Ammon's horn (tissue), 1 donor: ENCODE results near the gene ZNF521.

Experiments used
- DNase-seq: peaks from one replicate; pipeline ENCODE4 v3.0.0-alpha.2; 2016; ENCODE audit warnings: low spot score

Gene ZNF521

DNA sequence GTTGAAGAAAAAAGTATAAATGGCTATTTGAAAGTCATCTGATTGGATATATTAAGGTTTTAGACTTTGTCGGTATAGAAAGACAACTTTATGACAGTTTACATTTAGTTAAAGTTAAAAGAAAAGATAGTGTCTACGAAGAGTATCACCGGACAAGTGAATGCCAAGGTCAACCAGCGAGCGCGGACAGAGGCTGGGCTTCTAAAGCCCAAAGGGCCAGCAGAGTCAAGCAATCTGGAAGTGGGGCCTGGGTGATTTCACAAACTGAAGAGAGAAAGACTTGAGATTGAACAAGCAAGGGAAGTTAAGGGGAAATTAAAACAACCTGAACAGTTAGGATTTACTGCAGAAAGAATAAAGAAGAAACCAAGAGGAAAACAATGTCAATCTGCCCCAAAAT is 16.3 kb downstream of the ZNF521 start:
- no peak for DNase-seq

DNA sequence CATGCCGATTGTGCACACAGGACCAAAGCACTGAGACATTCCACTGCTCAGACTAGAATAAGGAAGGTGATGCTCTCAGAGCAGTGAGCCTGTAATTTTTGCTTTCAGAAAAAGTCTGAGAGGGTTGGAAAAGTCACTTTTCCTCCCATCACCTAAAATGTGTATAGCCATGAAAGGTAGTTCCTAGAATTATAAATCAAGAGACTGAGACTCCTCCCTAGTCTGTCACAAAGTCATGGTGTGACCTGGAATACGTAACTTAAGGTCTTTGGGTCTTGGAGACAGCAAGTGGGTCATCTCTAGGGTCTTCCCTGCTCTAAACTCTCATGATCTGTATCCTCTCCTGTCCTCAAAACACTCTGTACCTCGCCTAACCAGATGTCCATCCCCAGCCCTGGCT is 16.9 kb downstream of the ZNF521 start:
- no peak for DNase-seq

DNA sequence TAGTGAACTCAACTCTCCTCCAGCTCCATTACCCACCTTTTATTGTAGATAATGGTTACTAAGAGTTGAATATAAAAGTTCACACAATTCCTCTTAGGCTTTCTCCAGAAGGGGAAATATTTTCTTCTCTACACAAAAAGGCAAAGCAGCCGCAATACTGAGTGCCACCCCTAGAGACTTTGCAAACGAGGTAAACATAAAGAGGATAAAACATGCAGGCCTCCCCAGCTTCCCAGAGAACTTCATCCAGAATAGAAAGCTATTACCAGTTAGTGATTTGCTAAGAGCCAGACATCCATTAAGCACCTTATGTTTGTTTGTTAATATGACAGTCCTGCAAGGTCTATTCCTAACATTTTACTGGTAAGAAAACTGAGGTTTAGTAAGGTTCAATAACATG is 17.4 kb downstream of the ZNF521 start:
- DNase-seq, result no peak

DNA sequence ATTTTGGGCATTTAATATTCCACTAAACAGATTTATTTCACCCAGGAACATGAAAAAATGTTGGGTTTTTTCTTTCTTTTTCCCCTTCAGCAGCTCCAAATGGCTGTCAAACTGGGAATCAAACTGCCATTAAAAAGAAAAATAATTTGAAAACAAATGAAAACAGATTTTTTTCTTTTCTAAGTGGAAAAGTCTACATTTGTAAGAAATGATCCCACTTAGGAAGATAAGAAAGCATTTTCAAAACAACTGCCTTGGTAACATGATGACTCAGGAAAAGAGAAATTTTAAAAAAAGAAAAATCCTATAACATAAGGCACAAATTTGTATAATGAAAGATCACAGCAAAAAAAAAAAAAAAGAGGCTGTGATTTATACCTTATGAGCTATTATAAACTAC is 20.0 kb downstream of the ZNF521 start:
- DNase-seq, result no peak

DNA sequence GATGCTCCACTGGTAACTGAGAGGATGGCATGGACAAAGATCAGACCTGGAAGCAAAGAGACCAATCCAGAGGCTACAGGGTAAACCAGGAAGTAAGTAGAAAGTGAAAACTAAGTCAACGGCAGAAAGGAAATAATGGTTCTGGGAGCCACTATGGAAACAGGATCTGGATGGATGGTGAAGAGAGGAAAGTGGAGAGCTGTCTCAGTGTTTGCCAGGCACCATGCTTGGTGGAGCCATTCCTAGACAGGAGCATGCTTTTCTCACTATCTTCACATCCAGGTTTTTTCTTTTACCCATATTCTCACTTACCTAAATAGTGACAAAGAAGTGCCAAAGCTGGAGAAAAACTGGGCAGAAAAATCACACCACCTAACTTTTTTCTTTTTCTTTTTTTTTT is 22.2 kb downstream of the ZNF521 start:
- no peak for DNase-seq

DNA sequence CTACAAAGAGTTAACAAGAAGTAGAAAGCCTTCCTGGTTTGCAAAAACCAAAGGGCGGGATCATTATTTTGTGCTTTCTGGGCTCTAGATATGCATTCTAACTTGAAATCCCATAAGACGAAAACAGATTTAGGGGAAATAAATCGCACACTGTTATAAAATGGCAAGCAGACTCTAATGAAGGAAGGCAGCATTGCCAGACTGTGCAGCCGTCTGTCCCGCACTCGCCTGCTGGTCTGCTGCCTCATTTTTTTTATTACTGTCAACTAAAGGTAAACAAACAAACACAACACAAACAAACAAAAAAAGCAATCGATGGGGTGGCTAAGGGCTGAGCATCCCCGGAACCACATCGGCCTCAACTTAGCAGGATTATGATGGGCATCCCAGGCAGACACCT is 24.4 kb downstream of the ZNF521 start:
- DNase-seq, result no peak

DNA sequence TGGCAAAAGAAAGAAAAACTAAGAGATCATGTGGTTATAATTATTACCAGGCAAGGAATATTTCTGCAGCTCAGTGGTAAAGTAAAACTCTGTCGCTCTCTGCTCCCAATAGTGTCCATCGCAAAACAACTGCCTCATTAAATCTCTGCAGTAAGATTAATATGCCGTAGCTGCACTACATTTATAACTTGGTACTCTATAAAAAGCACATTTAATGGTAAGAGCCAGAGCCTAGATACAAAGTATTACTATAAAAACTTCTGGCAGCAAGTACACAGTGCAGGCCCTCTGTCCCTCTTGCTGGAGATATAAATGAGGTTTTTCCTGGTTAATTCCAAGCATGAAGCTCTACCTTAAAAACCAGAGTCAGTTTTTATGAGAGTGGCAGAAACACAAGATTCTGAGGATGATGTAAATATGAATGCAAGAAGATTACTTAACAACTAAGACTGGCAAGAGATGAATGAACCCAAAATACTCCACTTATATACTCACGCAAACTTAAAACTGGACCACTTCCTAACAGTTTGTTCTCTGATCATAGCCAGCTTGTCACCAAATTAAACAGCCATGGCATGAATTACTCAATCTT is 25.5 kb downstream of the ZNF521 start:
- no peak for DNase-seq

DNA sequence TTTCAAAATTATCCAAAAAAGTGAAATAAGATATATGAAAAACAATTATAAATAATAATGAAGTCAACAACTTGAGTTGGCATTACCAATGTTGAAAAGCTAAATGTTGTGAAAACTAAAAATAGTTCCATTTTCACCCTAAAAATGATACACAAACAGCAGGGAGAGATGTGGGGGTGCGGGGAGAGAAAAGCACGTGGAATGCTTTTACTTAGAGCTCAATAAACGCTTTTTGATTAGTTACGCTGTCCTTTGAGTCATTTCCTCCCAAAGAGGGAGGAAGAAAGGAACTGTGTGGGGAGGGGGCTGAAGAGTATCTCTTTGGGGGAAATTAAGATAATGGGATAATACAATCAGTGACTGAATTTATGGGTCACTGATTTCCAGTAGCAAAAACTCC is 29.2 kb downstream of the ZNF521 start:
- DNase-seq, result no peak

DNA sequence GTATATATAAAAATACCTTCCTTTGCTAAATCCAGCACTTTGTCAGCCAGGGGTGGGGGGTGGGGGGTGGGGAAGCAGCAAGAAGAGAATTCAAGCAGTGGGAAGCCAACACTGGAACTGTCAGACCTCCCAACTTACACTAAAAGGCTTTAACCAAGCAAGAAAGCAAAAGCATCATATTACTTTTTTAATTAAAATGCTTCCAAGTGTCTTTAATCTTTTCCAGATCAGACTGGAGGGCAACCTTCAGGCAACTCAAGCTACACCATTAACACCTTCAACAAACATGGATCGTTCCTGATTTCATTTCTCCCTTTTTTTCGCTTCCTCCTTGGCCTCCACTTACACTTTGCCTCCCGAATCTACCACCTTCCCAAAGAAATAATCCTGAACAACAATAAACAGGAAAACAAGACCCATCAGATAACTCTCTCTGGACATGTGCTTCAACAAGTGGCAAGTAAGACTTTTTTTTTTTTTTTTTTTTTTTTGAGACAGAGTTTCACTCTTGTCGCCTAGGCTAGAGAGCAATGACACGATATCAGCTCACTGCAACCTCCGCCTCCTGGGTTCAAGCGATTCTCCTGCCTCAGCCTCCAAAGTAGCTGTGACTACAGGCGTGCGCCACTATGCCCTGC is 35.5 kb downstream of the ZNF521 start:
- no peak for DNase-seq

DNA sequence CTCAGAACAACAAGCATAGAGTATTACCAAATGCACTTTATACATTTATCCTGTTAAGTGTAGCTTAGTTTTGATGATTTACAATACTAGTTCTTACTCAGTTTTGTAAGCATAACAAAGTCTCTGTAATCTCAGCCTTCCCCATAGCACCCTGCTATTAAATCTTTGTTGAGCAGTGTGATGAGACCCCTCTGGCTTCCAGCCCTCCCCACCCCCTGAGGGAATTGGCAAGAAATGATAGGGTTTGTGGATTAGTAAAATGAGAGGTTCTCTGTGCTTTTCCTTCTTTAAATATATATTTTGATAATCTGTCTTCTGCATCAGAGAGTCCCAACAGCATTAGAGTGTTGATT is 37.2 kb downstream of the ZNF521 start:
- no peak for DNase-seq

DNA sequence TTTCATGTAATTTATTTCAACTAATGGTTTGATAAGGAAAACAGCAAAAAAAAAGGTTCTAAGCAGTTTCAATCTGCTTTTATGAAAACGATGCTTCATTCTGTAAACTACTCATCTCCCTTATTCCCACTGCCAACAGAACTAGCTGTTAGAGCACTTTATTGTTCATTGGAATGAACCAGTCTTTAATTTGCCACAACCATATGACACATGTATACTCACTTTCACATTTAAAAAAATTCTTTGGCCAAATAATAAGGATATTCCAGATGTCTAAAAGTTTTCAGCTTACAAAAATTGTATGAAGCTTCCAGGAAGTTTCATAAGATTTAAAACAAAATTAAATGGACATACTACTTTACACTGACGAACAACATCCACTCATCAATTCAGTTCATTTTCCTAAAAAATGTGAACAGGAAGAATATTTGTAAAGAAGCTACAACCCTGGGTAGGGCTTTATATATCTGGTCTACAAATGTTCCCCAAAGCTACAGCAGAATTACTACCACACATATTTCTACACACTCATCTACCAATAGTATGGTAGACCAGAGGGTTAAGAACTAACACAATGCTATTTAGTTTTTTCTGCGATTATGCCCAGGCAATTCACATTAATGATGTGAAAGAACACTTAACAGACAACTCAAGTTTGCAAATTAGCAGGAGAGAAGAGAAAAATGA is 37.7 kb downstream of the ZNF521 start:
- no peak for DNase-seq

DNA sequence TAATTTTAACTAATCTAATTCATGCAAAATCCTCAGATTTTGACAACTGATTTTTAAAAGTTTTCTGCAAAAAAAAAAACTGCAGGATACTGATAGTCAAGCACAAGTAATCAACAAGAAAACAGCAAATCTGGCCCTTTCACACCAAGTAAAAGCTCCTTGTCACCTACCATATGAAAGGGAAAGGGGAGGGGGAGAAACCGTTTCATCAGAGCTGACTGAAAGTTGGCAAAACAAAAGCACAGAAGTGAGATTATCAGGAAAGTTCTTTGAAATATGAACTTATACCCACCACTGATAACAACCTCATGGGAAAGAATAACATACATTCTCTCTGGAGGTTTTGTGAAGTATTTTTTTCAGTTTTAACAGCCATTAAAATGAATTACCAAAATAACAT is 38.7 kb downstream of the ZNF521 start:
- DNase-seq, result no peak

DNA sequence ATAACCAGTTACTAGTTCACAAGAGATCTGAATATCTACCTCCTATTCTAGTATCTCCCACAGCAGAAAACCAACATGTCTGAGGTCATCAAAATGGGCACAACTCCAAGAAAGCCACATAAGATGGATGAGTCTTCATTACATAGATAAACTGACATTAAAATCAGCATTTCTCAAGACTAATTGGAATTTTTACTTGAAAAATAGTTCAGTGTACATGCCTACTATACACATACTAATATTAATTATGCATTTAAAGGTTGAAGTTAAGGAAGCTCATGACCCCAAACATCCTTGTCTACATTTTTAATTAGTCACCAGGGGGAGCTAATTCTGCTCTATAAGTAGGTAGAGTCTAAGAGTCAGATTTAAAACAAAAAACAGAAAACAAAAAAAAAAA is 41.9 kb downstream of the ZNF521 start:
- DNase-seq, result no peak

DNA sequence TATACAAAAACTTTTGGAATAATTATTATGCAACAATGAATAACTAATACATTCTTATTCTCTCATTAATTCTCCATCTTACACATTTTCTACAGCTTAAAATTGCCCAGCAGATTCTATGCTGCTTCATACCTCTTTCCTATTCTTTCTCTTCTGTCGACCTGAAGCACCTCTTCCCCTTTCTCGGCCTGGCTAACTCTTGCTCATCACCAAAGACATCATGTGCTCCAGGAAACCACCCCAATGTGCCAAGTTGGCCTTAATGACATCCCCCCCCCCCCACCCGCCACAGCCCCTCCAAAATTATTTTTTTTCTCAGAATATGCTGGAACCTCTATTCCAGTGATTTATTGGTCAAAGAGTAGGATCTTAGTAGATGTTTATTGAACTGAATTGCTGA is 43.6 kb downstream of the ZNF521 start:
- DNase-seq, result no peak

DNA sequence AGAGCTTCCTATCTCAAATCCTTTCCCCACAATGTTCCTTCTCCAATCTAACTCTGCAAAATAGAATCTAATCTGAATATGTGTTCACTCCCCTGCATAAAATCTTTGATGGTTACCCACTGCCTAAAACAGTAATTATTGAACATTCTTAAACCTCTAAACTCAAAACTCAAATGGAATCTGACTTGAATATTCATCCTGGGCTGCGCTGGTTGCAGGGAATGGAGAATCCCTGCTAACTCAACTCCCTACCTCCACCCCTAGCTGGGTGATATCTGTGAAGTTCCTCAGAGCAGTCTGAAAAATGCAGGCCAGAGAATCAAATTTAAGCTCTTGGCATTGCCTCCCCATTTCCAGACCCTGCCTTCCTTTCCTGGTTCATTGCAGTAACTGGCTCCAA is 44.8 kb downstream of the ZNF521 start:
- DNase-seq, result no peak

DNA sequence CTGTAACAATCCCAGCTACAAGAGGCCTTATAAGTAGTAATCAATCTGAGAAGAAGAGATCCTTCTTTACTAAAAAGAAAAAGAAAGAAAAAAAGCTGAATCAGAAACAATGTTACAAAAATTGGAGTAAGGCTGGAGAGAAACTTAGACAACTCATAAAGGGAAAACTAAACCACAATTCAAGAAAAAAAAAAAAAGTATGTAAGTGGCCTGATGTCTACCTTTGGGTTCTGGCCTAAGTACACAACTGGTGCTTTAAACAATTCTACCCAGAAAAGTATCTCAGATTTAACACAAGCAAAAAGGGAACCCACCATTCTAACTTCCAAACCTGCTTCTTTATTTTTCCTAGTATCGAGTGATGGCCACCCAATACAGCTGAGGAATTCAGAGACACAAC is 45.3 kb downstream of the ZNF521 start:
- no peak for DNase-seq

DNA sequence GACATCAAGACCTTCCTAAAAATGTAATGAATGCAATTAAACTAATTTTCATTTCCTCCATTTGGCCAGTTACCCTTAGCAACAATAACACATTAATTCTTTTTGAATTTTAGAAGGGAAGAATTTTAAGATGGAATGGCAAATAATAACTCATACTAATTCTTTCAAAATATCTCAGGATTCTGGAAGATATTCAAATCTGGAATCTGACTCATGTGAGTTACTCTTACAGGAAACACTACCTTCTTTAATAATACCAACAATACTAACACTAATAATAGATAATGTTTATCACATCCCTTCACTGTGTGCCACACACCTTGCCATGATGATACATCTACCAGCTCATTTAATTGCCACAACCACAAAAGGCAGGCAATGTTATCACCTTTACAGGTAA is 46.4 kb downstream of the ZNF521 start:
- DNase-seq, result no peak

DNA sequence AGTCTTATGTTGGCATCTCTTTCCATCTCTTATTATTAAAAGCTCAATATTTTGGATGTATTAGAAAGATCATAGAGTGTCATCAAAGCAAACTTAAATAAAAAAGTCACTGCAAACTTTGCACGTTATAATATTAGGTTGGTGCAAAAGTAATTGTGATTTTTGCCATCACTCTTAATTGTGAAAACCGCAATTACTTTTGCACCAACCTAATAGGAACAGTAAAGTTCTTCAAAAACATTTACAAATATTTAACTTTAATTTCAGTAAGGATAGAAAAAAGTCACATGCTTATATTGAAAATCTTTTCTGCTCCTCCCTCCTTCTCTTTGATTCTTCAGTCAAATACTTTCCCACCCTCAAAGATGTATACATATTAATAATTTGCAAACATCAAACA is 51.5 kb downstream of the ZNF521 start:
- DNase-seq, result no peak

DNA sequence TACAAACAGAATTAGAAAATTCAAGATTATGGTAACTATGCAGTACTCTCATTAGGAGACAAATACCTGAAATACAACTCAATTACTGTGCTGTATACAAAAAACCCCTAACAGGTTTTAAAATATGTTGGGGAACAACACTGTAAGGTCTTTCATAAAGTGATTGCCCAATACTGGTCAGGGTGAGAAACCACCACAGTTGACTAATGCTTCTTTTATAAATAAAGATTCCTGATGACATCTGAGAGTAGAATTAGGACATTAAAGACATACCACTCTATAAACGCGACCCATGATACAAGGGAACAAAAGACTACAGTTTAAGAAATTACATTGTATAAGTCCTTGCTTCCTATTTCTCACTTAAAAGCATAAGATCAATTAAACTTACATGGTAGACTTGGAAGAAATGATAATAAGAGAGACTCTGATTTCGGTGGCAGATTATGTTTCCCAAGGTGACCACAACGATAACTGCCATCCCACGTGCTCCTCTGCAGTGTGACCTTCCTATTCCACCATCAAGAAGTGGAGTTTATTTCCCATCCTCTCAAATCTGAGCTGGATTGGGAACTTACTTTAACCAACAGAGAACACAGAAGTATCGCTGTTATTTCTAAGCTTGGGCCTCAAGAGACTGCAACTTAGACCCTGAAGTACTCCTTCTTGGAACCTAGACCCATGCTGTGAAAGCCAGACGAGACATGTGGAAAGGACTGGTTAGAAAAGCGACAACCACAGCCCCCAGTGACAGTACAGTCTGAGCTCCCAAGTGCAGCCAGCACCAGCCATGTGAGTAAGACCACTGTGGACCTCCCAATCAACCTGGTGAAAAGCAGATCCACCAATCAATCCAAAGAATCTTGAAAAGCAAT is 52.3 kb downstream of the ZNF521 start:
- no peak for DNase-seq

DNA sequence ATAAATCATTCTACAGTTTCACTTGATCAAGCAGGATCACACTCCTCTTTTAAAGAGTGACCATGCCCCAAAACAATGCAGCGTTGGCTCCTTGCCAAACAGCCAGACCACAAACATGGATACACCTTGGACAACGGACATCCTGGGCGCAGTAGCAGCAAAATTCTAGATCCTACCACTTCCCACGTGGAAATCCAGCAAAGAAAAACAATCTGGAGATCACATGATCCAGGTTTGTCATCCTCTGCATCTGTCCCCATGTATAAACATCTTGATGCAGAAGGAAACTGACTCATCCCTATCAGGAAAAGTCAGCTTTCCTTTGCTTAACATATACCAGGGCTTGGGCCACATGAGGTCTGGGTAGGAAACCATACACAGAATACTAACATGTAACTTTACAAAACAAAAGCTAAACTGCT is 53.1 kb downstream of the ZNF521 start:
- DNase-seq, result no peak

DNA sequence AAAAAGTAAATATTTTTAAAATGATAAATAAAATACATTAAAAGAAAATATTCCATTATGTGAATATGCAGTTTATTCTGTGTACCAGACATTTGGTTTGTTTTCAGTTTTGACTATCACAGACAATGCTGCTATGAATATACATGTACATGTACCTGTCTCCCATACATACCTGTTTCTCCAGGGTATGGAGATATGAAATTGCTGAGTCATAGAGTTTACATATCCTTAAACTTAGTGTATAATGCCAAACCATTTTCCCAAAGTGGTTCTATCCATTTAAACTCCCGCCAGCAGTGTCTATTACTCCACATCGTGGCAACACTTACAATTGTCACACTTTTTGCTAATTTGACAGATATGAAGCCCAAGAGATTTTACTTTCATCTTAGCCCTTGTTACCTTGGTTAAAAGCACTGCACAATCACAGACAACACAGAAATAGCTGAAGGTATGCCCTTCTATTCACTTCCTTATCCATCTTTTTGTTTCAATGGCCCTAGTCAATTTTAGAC is 56.3 kb downstream of the ZNF521 start:
- no peak for DNase-seq

DNA sequence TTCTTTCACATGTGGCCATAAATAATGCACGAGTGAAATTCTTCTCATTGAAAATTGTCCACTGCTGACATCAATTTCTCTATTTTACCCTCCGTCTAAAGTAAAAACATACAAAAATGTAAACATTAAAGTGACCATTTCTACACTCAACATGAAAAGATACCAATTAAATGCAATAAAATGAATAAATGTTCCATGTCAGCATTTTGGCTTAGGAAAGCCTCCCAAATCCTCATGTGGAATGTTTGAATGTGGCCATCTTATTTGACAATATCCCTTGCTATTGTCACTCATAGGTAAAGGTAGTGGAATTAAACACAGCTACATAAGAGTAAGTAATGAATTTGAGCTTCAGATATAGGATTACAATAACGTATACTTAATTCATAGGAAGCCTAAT is 60.8 kb downstream of the ZNF521 start:
- no peak for DNase-seq
